ENCODE data around the gene BBS5.

DNA sequence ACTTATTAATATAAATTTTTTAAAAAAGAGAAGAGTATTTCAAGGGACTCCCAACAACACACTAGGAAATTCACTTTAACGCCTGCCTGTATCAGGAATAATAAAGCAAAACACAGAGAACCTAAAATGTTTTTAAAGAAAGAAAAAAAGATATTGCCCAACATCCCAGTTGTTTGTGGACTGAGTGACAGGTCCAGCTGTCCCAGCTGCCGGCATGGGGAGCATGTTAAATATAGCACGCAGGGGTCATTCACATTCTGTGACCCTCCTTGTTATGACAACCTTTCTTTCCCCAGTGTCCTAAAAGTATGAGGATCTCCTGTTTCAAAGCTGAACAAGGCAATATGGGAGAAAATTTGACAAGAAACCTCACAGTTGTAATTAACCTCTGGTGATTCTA, 34.6 kb downstream of the BBS5 start:
- TF ChIP-seq EZH2 (IDR thresholded peaks at IDR 0.05; ENCODE audit: low read depth, unreplicated experiment) = no peak
- TF ChIP-seq, protein P1, sequence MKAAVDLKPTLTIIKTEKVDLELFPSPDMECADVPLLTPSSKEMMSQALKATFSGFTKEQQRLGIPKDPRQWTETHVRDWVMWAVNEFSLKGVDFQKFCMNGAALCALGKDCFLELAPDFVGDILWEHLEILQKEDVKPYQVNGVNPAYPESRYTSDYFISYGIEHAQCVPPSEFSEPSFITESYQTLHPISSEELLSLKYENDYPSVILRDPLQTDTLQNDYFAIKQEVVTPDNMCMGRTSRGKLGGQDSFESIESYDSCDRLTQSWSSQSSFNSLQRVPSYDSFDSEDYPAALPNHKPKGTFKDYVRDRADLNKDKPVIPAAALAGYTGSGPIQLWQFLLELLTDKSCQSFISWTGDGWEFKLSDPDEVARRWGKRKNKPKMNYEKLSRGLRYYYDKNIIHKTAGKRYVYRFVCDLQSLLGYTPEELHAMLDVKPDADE (IDR thresholded peaks at IDR 0.05) = no peak

All from GM23338 (cell line).